IMR-90 (cell line): Measurements from ENCODE around the gene PDGFD. TPM values are rescaled to one million over a fixed set of nuclear protein-coding genes. Genes with fewer than 3 reads are reported as not detected.

Source experiments
- ATAC-seq: fragments of 200-7000 bp; cut with Tn5 transposase; 2 replicates; pipeline ENCODE4 v1.9.1; 2020; ENCODE audit warnings: low read depth, mild to moderate bottlenecking, moderate library complexity
- BruUV-seq: library from RNA; stranded (reverse); fragments of 400-500 nt; replicated peaks from 2 replicates; lab custom pipeline; 2021; lab: Mats Ljungman, UMichigan
- CTCF ChIA-PET: fragments of 300-600 bp; formaldehyde crosslinking; extraction: SDS; loops from one replicate; lab custom pipeline; 2021; ENCODE audit warnings: antibody characterized with exemption; lab: Yijun Ruan, JAX
- POLR2A ChIA-PET: fragments of 300-600 bp; sonication (Branson Sonifier 250); formaldehyde crosslinking; loops from one replicate; lab custom pipeline; 2022; ENCODE audit warnings: antibody characterized with exemption; ENCODE audit not compliant: unreplicated experiment; lab: Charles Lee
- DNase-seq: peaks from one replicate; pipeline ENCODE4 v3.0.0; 2013
- H2AFZ ChIP-seq: replicated peaks from 2 replicates; pipeline ENCODE3; 2013; ENCODE audit warnings: low read length, mild to moderate bottlenecking; ENCODE audit not compliant: poor library complexity
- H2AK5ac ChIP-seq: 2 replicates; pipeline ENCODE4 v1.6.1; 2013; ENCODE audit warnings: low read depth, low read length, inconsistent platforms
- H2AK9ac ChIP-seq: replicated peaks from 2 replicates; pipeline ENCODE3; 2013; ENCODE audit warnings: mild to moderate bottlenecking, low read depth, low read length, moderate library complexity; ENCODE audit not compliant: poor library complexity
- H2BK120ac ChIP-seq: 2 replicates; pipeline ENCODE4 v1.6.1; 2013; ENCODE audit warnings: low read depth, low read length, inconsistent platforms
- H2BK15ac ChIP-seq: 3 replicates; pipeline ENCODE4 v1.6.1; 2013; ENCODE audit warnings: low read depth, low read length, inconsistent platforms
- H2BK20ac ChIP-seq: 2 replicates; pipeline ENCODE4 v1.6.1; 2013; ENCODE audit warnings: low read depth, mild to moderate bottlenecking, inconsistent platforms, low read length, moderate library complexity
- H2BK5ac ChIP-seq: 2 replicates; pipeline ENCODE4 v1.6.1; 2013; ENCODE audit warnings: mild to moderate bottlenecking, low read depth, low read length, inconsistent platforms; ENCODE audit not compliant: poor library complexity, severe bottlenecking
- H3K14ac ChIP-seq: replicated peaks from 2 replicates; pipeline ENCODE4 v1.6.1; 2013; ENCODE audit warnings: low read depth, low read length, inconsistent platforms
- H3K18ac ChIP-seq: 2 replicates; pipeline ENCODE4 v1.6.1; 2013; ENCODE audit warnings: low read depth, low read length, control low read depth
- H3K23ac ChIP-seq: 2 replicates; pipeline ENCODE4 v1.6.1; 2013; ENCODE audit warnings: low read depth, low read length, inconsistent platforms
- H3K27ac ChIP-seq: 2 replicates; pipeline ENCODE4 v1.5.1; 2013; ENCODE audit warnings: mild to moderate bottlenecking, control low read depth, low read length; ENCODE audit not compliant: insufficient read depth
- H3K27me3 ChIP-seq: 2 replicates; pipeline ENCODE4 v1.6.1; 2013; ENCODE audit warnings: low read length; ENCODE audit not compliant: control insufficient read depth, insufficient read depth
- H3K36me3 ChIP-seq: 2 replicates; pipeline ENCODE4 v1.6.1; 2013; ENCODE audit warnings: low read length, mixed read lengths; ENCODE audit not compliant: control insufficient read depth, insufficient read depth
- H3K4ac ChIP-seq: 2 replicates; pipeline ENCODE4 v1.6.1; 2013; ENCODE audit warnings: low read depth, low read length, inconsistent platforms
- H3K4me1 ChIP-seq: 2 replicates; pipeline ENCODE4 v1.6.1; 2013; ENCODE audit warnings: low read length, mixed read lengths; ENCODE audit not compliant: control insufficient read depth, insufficient read depth
- H3K4me2 ChIP-seq: 2 replicates; pipeline ENCODE4 v1.6.1; 2013; ENCODE audit warnings: low read depth, mild to moderate bottlenecking, control low read depth, low read length, moderate library complexity
- H3K4me3 ChIP-seq: 2 replicates; pipeline ENCODE4 v1.5.1; 2013; ENCODE audit warnings: low read depth, mild to moderate bottlenecking, control low read depth, low read length, moderate library complexity; ENCODE audit not compliant: insufficient read depth
- H3K56ac ChIP-seq: 2 replicates; pipeline ENCODE4 v1.6.1; 2013; ENCODE audit warnings: low read length, inconsistent platforms; ENCODE audit not compliant: insufficient read depth; ENCODE audit errors: extremely low read depth
- H3K79me1 ChIP-seq, 2 experiments: 2 replicates each; pipeline ENCODE4 v1.6.1; 2013; ENCODE audit warnings: low read length in 2 of 2, inconsistent platforms in 1 of 2, low read depth in 1 of 2
- H3K9ac ChIP-seq: 2 replicates; pipeline ENCODE4 v1.6.1; 2013; ENCODE audit warnings: low read depth, low read length, control low read depth
- H3K9me1 ChIP-seq: 2 replicates; pipeline ENCODE4 v1.6.1; 2013; ENCODE audit warnings: low read length, inconsistent platforms; ENCODE audit not compliant: insufficient read depth
- H3K9me3 ChIP-seq: 2 replicates; pipeline ENCODE4 v1.6.1; 2013; ENCODE audit warnings: low read length; ENCODE audit not compliant: control insufficient read depth, insufficient read depth
- H4K20me1 ChIP-seq: 2 replicates; pipeline ENCODE4 v1.6.1; 2013; ENCODE audit warnings: low read length, inconsistent platforms; ENCODE audit not compliant: insufficient read depth
- H4K5ac ChIP-seq: 2 replicates; pipeline ENCODE4 v1.6.1; 2013; ENCODE audit warnings: mild to moderate bottlenecking, low read depth, low read length, control low read depth
- H4K8ac ChIP-seq, 2 experiments: 2 replicates each; pipeline ENCODE4 v1.6.1; 2013; ENCODE audit warnings: low read depth in 2 of 2, low read length in 2 of 2, control low read depth in 1 of 2, inconsistent platforms in 1 of 2
- H4K91ac ChIP-seq: 2 replicates; pipeline ENCODE4 v1.6.1; 2013; ENCODE audit warnings: low read depth, low read length, inconsistent platforms; ENCODE audit not compliant: insufficient read depth
- BHLHE40 ChIP-seq: fragments of 150-350 bp; IDR thresholded peaks from 2 replicates; pipeline ENCODE4 v1.6.1; 2016; ENCODE audit warnings: mild to moderate bottlenecking, low read depth, low read length
- CEBPB ChIP-seq: IDR thresholded peaks from 2 replicates; pipeline ENCODE4 v1.6.1; 2012; ENCODE audit warnings: low read depth, low read length, improper control_type of control experiment
- CHD1 ChIP-seq: IDR thresholded peaks from 2 replicates; pipeline ENCODE4 v1.6.1; 2012; ENCODE audit warnings: low read depth, low read length, improper control_type of control experiment
- FOS ChIP-seq: fragments of 150-350 bp; IDR thresholded peaks from 2 replicates; pipeline ENCODE4 v1.6.1; 2016; ENCODE audit warnings: low read depth, low read length
- MAFK ChIP-seq: IDR thresholded peaks from 2 replicates; pipeline ENCODE4 v1.6.1; 2012; ENCODE audit warnings: low read depth, low read length, improper control_type of control experiment
- MAZ ChIP-seq: IDR thresholded peaks from 2 replicates; pipeline ENCODE4 v1.6.1; 2012; ENCODE audit warnings: low read depth, mild to moderate bottlenecking, low read length, improper control_type of control experiment, moderate library complexity, borderline replicate concordance
- MXI1 ChIP-seq: IDR thresholded peaks from 2 replicates; pipeline ENCODE4 v1.6.1; 2012; ENCODE audit warnings: low read depth, mild to moderate bottlenecking, low read length, moderate library complexity, borderline replicate concordance
- NFE2L2 ChIP-seq: fragments of 150-350 bp; IDR thresholded peaks from 2 replicates; pipeline ENCODE4 v1.6.1; 2016; ENCODE audit warnings: low read depth, mild to moderate bottlenecking, low read length
- POLR2A ChIP-seq: IDR thresholded peaks from 2 replicates; pipeline ENCODE4 v1.6.1; 2012; ENCODE audit warnings: mild to moderate bottlenecking, low read depth, low read length
- RAD21 ChIP-seq: IDR thresholded peaks from 2 replicates; pipeline ENCODE4 v1.6.1; 2012; ENCODE audit warnings: low read length, improper control_type of control experiment
- RCOR1 ChIP-seq: IDR thresholded peaks from 2 replicates; pipeline ENCODE4 v1.6.1; 2012; ENCODE audit warnings: mild to moderate bottlenecking, low read length, improper control_type of control experiment; ENCODE audit not compliant: insufficient replicate concordance
- RFX5 ChIP-seq: IDR thresholded peaks from 2 replicates; pipeline ENCODE4 v1.8.0; 2012; ENCODE audit warnings: low read depth, mild to moderate bottlenecking, low read length, moderate library complexity
- SMC3 ChIP-seq: fragments of 150-350 bp; IDR thresholded peaks from 2 replicates; pipeline ENCODE4 v1.6.1; 2016; ENCODE audit warnings: low read depth, mild to moderate bottlenecking, antibody characterized with exemption, low read length, moderate library complexity
- USF2 ChIP-seq: fragments of 150-350 bp; IDR thresholded peaks from 2 replicates; pipeline ENCODE4 v1.6.1; 2017; ENCODE audit warnings: mild to moderate bottlenecking, antibody characterized with exemption, low read length, low read depth
- dilution Hi-C: fragments of 300-500 bp; cut with HindIII; formaldehyde crosslinking; loops from one replicate; pipeline ENCODE4 v1.14.3; 2018; ENCODE audit warnings: low sequenced_read_pairs; ENCODE audit not compliant: unreplicated experiment
- in situ Hi-C: fragments of 300-500 bp; cut with MboI; formaldehyde crosslinking; loops from 3 replicates; pipeline ENCODE4 v1.14.3; 2019; ENCODE audit warnings: low sequenced_read_pairs, inconsistent platforms, mixed read lengths
- intact Hi-C: fragments of 100-400 bp; cut with micrococcal nuclease; formaldehyde crosslinking; loops from 2 replicates; pipeline ENCODE4 v1.10.0; 2022
- polyA plus RNA-seq, 3 experiments: library from polyadenylated mRNA; depleted of rRNA; stranded (reverse); fragments of >200 nt; gene quantifications; 2 replicates each; pipeline ENCODE4 v1.2.3, GENCODE V29; 2012; ENCODE audit warnings: low replicate concordance in 1 of 3
- total RNA-seq: library from RNA; depleted of rRNA; stranded (reverse); fragments of >200 nt; gene quantifications from 2 replicates; pipeline ENCODE4 v1.2.3, GENCODE V29; 2012
- TF ChIP-seq, protein P1 (sequence below): conservative IDR thresholded peaks from 2 replicates; pipeline ENCODE4 v1.5.1; 2012; ENCODE audit warnings: mild to moderate bottlenecking, low read depth, low read length, improper control_type of control experiment
- TF ChIP-seq, protein P2 (sequence below): fragments of 150-350 bp; IDR thresholded peaks from 2 replicates; pipeline ENCODE4 v1.6.1; 2016; ENCODE audit warnings: low read depth, mild to moderate bottlenecking, low read length, moderate library complexity, borderline replicate concordance

Gene PDGFD
- total and polyA plus RNA-seq, 2 of the 4 experiments (the other 2 are of a cell fraction) = 2.1 to 3.0 TPM

DNA sequence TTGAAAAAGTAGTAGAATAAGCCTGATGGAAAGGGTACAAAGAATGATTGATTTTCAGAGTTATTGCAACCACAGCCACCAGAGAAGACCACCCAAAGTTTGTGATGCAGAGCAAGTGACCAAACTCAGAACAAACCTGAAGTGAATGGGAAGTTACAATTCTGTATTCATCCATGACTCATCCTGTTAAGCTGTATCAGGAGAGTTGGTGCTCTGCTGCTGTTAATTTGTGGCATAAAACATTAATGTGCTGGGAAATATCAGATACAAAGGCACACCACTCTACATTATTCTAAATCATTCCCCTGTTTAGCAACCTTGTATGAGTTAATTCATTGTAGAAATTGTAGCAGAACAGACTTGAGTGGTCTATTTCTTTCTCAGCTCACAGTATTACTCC is 19.6 kb upstream of the PDGFD start:
- dilution Hi-C loops (no loop called here), in situ Hi-C loops (no loop called here), intact Hi-C loops (no loop called here)
- H2AFZ ChIP-seq = no peak overlapping the region
- no peak overlapping the region for H3K4ac ChIP-seq
- H3K18ac ChIP-seq = no peak overlapping the region
- H2BK20ac ChIP-seq = no peak overlapping the region
- no peak overlapping the region for H3K27ac ChIP-seq
- ATAC-seq (no peak), DNase-seq (peak; percentile 16)
- no peak overlapping the region for H3K4me2 ChIP-seq
- H4K91ac ChIP-seq = no peak overlapping the region
- ChIA-PET CTCF (no interaction called here), POLR2A (interaction anchor here (0.6 kb wide), 1 partner anchor 39 kb away, joined by 3 read pairs; no protein-coding TSS in a partner anchor)
- no peaks in the 10 kb centered on the region for H3K36me3 ChIP-seq
- no peak overlapping the region for H4K5ac ChIP-seq
- no peak overlapping the region for H4K8ac ChIP-seq
- H3K9me1 ChIP-seq = no peaks in the 10 kb centered on the region
- H3K27me3 ChIP-seq = no peaks in the 10 kb centered on the region; the same call in 1 of the 2 replicates
- no peak overlapping the region for H2AK5ac ChIP-seq
- H2AK9ac ChIP-seq = no peak overlapping the region
- H2BK120ac ChIP-seq = no peak overlapping the region
- no peaks in the 10 kb centered on the region for H3K79me1 ChIP-seq
- H3K14ac ChIP-seq = no peak overlapping the region; the same call in 1 of the 2 replicates
- no peak overlapping the region for H3K56ac ChIP-seq
- no TSS peak for BruUV-seq
- no peak overlapping the region for H3K4me3 ChIP-seq
- H3K9ac ChIP-seq = no peak overlapping the region
- H2BK5ac ChIP-seq = no peak overlapping the region
- H3K23ac ChIP-seq = no peak overlapping the region
- no peak overlapping the region for H2BK15ac ChIP-seq
- H4K20me1 ChIP-seq = no peaks in the 10 kb centered on the region
- no peaks in the 10 kb centered on the region for H3K9me3 ChIP-seq
- no peaks in the 10 kb centered on the region for H3K4me1 ChIP-seq
- TF ChIP-seq BHLHE40 = no peak
- no peak for TF ChIP-seq USF2
- TF ChIP-seq SMC3 = no peak
- TF ChIP-seq MAFK = no peak
- no peak for TF ChIP-seq MAZ
- no peak for TF ChIP-seq CEBPB
- TF ChIP-seq, protein P1, sequence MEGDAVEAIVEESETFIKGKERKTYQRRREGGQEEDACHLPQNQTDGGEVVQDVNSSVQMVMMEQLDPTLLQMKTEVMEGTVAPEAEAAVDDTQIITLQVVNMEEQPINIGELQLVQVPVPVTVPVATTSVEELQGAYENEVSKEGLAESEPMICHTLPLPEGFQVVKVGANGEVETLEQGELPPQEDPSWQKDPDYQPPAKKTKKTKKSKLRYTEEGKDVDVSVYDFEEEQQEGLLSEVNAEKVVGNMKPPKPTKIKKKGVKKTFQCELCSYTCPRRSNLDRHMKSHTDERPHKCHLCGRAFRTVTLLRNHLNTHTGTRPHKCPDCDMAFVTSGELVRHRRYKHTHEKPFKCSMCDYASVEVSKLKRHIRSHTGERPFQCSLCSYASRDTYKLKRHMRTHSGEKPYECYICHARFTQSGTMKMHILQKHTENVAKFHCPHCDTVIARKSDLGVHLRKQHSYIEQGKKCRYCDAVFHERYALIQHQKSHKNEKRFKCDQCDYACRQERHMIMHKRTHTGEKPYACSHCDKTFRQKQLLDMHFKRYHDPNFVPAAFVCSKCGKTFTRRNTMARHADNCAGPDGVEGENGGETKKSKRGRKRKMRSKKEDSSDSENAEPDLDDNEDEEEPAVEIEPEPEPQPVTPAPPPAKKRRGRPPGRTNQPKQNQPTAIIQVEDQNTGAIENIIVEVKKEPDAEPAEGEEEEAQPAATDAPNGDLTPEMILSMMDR = no peak
- no peak for TF ChIP-seq POLR2A
- TF ChIP-seq MXI1 = no peak
- TF ChIP-seq RFX5 = no peak
- no peak for TF ChIP-seq CHD1
- no peak for TF ChIP-seq RAD21
- no peak for TF ChIP-seq RCOR1
- TF ChIP-seq, protein P2, sequence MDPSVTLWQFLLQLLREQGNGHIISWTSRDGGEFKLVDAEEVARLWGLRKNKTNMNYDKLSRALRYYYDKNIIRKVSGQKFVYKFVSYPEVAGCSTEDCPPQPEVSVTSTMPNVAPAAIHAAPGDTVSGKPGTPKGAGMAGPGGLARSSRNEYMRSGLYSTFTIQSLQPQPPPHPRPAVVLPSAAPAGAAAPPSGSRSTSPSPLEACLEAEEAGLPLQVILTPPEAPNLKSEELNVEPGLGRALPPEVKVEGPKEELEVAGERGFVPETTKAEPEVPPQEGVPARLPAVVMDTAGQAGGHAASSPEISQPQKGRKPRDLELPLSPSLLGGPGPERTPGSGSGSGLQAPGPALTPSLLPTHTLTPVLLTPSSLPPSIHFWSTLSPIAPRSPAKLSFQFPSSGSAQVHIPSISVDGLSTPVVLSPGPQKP = no peak
- no peak for TF ChIP-seq NFE2L2
- no peak for TF ChIP-seq FOS
